IPS-18a (cell line): ENCODE measurements around the gene TRAPPC12.

Experiments
- H3K27ac ChIP-seq: one replicate; pipeline ENCODE4 v1.5.1; 2013; ENCODE audit warnings: low read length
- H3K27me3 ChIP-seq: one replicate; pipeline ENCODE4 v1.6.1; 2013; ENCODE audit warnings: mild to moderate bottlenecking, low read length; ENCODE audit not compliant: control insufficient read depth, insufficient read depth
- H3K36me3 ChIP-seq: one replicate; pipeline ENCODE4 v1.6.1; 2013; ENCODE audit warnings: low read depth, low read length; ENCODE audit not compliant: control insufficient read depth
- H3K4me1 ChIP-seq: one replicate; pipeline ENCODE4 v1.6.1; 2013; ENCODE audit warnings: low read depth, low read length; ENCODE audit not compliant: control insufficient read depth
- H3K4me3 ChIP-seq: one replicate; pipeline ENCODE4 v1.5.1; 2013; ENCODE audit warnings: low read length
- H3K9ac ChIP-seq: one replicate; pipeline ENCODE4 v1.6.1; 2013; ENCODE audit warnings: mild to moderate bottlenecking, low read length, moderate library complexity
- H3K9me3 ChIP-seq: one replicate; pipeline ENCODE4 v1.6.1; 2013; ENCODE audit warnings: low read depth, low read length; ENCODE audit not compliant: control insufficient read depth

The TRAPPC12 gene

DNA sequence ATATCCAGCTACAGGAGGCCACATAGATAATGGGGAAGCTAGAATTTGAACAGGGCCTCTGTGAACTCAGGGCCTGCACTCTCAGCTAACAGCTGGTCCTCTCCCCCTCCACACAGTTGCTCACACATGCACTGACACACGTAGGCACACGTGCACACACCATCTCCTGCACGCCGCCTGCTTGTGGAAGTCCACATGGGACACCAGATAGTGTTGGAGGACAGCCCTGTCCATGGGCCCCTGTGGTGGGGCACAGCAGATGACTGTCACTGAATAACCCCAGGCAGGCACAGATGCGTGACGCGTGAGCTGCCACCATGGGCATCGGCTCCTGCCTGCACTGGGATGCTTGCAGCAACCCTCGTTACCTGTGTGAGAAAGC, 87.0 kb downstream of the TRAPPC12 start:
- Histone ChIP-seq H3K4me3 (no peak overlapping the region), H3K27ac (no peak overlapping the region), H3K36me3 (peaks cover 7% of the 10 kb centered on the region), H3K27me3 (no peaks in the 10 kb centered on the region), H3K4me1 (peaks cover 12% of the 10 kb centered on the region), H3K9ac (no peak overlapping the region), H3K9me3 (no peaks in the 10 kb centered on the region)

DNA sequence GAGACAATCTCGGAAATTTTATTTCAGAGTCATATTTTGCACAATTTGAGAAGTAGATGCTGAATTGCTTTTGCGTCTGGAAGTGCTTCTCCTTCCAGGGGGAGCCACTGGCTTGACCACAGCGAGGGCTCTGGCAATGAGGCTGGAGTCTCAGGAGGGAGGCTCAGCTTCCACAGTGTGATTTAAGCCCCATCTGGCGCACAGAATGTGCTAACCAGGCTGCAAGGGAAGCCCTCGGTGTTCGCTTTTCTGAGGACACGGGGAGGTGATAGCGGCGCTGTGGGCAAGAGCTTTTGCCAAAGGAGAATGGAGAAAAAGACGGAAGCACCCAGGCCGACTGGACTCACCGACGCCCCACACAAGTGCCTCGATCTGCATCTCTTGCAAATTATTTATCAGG, 87.5 kb downstream of the TRAPPC12 start:
- Histone ChIP-seq H3K27me3 (no peaks in the 10 kb centered on the region), H3K27ac (no peak overlapping the region), H3K9me3 (no peaks in the 10 kb centered on the region), H3K9ac (no peak overlapping the region), H3K36me3 (peaks cover 7% of the 10 kb centered on the region), H3K4me3 (no peak overlapping the region), H3K4me1 (peaks cover 10% of the 10 kb centered on the region)

DNA sequence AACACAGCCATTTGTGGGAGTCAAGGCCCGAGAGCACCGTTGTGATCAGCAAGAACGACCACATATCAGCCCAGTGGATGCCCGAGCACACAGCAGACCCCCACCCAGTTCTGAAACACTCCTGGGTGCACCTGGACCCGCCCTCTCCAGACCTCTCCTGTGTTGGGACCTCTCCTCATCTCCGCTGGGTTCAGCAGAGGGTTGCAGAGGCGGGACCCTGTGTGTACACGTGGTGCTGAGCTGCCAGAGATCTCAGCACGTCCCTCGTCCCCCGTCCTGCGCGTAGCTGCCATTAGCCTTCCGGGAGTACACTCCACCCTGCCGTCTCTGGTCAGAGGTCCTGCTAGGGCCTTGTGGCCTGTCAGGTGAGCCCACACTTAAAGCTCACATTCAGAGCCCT, 88.2 kb downstream of the TRAPPC12 start:
- Histone ChIP-seq H3K27me3 (no peaks in the 10 kb centered on the region), H3K36me3 (peaks cover 7% of the 10 kb centered on the region), H3K27ac (no peak overlapping the region)

DNA sequence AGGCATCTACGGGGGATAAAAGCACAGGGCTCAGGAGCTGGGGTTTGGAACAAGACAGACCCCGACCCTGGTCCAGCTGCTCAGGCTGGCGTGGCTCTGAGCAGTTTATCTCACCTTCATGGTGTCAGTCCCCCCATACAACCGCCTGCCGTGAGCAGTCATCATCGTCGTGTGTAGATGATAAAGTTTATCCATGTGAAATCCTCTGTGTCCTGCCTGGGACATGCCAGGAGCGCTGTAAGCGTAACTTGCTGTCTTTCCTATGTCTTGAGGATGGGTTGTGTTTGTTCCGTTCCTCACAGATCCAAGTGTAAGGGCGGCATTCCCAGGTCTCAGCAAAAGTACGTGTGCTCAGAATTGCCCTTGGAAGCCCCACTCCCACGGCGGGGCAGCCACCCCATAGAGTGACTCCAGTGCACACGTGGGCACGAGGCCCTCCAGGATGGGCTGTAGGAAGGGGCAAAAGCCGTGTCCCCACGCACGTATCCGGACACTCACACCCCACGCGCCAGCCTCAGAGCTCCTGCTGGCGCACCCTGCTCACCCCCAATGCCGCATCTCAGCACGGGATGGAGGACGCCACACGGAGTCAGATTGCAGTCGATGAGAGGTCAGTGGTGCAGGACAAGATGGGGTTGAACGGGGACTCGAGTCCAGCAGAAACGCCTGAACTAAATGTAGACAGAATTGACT, 88.9 kb downstream of the TRAPPC12 start:
- H3K9ac ChIP-seq = no peak overlapping the region
- no peak overlapping the region for H3K4me3 ChIP-seq
- H3K27me3 ChIP-seq = no peaks in the 10 kb centered on the region
- H3K9me3 ChIP-seq = no peaks in the 10 kb centered on the region
- H3K4me1 ChIP-seq = peaks cover 6% of the 10 kb centered on the region
- no peak overlapping the region for H3K27ac ChIP-seq
- peaks cover 7% of the 10 kb centered on the region for H3K36me3 ChIP-seq

More for the DNA sequence above, 88.2 kb downstream of the TRAPPC12 start:
- peaks cover 6% of the 10 kb centered on the region for H3K4me1 ChIP-seq
- H3K9ac ChIP-seq = no peak overlapping the region
- H3K4me3 ChIP-seq = no peak overlapping the region
- no peaks in the 10 kb centered on the region for H3K9me3 ChIP-seq

DNA sequence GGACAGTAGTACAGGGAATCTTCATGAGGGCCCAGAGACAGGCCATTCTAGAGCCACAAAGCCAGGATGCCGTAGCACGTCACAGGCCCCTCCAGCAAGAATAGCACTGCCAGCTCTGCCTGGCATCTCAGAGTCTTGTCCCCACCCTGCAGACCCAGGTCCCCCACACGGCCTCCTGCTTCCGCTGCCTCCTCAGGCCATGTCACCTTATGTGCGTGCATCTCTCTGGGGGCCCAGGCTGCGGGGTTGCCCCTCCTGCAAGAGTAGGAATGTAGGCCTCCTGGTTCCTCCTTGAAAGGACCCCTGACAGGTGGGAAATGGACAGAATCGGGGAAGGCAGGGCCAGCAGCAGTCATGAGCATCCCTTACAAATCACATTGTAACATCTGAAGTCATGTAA, 90.0 kb downstream of the TRAPPC12 start:
- peaks cover 7% of the 10 kb centered on the region for H3K36me3 ChIP-seq
- peaks cover 6% of the 10 kb centered on the region for H3K4me1 ChIP-seq
- H3K9ac ChIP-seq = no peak overlapping the region

DNA sequence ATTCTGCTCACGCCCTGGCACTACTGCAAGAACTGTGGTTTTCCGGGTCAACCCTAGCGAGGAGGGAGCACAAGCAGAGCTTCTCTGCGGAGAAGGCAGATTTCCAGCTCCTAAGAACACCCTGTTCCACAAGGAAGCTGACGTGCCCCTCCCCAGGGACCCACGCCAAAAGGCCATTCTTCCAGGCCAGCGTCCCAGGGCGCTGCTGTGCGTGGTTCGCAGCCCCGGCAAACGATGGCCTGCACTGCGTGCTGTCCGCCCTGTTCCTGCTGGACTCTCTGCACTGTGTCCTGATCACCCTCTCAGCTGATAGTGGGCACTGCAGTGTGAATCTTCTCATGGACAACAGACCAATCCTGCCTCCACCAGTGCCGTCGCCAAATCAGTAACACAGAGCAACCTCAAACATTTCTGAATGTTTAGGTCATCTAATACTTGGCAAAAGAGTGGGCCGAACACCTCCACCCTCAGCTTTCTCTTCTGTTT, 90.7 kb downstream of the TRAPPC12 start:
- Histone ChIP-seq H3K9me3 (no peaks in the 10 kb centered on the region), H3K9ac (no peak overlapping the region), H3K27me3 (no peaks in the 10 kb centered on the region), H3K36me3 (peaks cover 7% of the 10 kb centered on the region), H3K4me3 (no peak overlapping the region), H3K4me1 (peaks cover 6% of the 10 kb centered on the region), H3K27ac (no peak overlapping the region)

More for the DNA sequence above, 90.0 kb downstream of the TRAPPC12 start:
- Histone ChIP-seq H3K27ac (no peak overlapping the region), H3K9me3 (no peaks in the 10 kb centered on the region), H3K4me3 (no peak overlapping the region), H3K27me3 (no peaks in the 10 kb centered on the region)

DNA sequence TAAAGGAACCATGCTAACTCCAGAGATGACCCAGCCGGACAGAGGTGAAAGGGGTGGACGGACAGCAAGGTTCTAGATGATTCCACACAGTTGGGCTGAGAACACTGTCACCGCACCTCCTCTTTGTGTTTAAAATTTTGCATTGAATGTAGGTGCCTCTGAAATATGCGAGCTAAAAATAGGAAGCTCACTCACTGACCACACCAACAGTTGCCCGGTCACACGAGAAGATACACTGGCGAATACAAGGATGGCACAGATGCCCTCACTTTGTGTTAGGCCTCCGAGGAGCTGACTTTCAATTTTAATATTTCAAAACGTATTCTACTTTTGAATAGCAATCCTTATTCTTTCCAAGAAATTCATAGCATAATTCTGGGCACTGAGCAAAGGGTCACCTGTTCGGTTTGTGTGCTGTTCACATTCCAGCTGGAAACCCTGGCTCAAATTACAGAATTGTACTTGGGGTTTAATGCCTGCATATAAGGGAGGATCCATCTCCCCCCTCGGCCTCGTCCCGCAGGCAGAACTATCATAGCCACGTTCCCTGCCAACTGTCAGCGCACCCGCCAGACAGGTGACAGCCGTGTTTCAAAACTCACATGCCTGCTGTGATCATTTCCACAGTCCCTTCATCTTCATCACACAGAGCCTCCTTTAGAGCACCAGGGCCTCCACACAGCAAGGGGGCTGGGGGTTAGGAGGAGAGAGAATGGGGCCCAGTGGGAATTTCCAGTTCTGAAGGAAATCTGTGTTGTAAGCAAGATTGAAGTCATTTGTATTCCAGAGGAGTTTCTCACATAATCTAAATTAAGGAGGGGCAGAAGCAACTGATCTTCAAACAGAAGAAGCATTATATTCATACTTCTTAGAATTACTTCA, 91.6 kb downstream of the TRAPPC12 start:
- no peak overlapping the region for H3K4me3 ChIP-seq
- no peaks in the 10 kb centered on the region for H3K9me3 ChIP-seq
- peaks cover 6% of the 10 kb centered on the region for H3K4me1 ChIP-seq
- peaks cover 7% of the 10 kb centered on the region for H3K36me3 ChIP-seq
- H3K9ac ChIP-seq = no peak overlapping the region
- no peak overlapping the region for H3K27ac ChIP-seq
- no peaks in the 10 kb centered on the region for H3K27me3 ChIP-seq

DNA sequence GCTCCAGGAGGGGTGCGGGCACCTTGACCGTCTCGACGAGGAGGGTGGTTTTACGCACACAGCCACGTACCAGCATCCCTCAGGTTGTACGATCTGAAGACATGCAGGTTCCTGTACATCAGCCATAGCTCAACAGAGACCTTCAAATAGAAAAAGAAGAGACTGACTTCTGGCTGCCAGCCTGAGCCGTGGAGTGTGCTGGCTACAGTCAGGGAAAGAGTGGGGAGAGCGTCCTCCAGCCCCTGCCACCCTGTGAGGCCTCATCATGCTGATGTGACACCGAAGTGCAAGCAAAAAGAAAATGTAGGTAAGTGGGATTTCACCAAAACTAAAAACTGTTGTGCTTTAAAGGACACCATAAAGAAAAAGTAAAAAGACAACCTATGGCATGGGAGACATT, 92.8 kb downstream of the TRAPPC12 start:
- H3K27ac ChIP-seq = no peak overlapping the region
- no peak overlapping the region for H3K4me3 ChIP-seq
- H3K4me1 ChIP-seq = peaks cover 6% of the 10 kb centered on the region
- no peaks in the 10 kb centered on the region for H3K27me3 ChIP-seq
- peaks cover 7% of the 10 kb centered on the region for H3K36me3 ChIP-seq
- no peaks in the 10 kb centered on the region for H3K9me3 ChIP-seq
- H3K9ac ChIP-seq = no peak overlapping the region

DNA sequence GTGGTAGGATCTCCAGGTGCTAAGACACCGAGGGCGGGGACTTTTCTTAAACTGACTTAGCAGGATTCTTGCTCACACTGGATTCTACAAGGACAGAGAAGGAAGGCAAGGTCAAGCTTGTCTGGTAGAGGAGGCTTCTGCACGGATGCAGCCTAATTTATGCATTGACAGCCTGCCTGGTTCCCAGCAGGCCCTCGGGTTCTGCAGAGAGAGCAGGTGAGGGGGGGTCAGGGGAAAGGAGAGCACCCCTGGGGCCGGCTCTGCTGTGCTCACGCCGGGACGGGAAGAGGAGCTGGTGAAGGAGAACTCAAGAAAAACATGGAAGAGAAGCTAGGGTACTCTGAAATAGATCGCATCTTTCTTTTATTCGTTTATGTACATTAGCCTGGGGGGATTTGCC, 93.5 kb downstream of the TRAPPC12 start:
- H3K4me3 ChIP-seq = no peak overlapping the region
- no peak overlapping the region for H3K9ac ChIP-seq
- H3K36me3 ChIP-seq = peaks cover 6% of the 10 kb centered on the region
- H3K9me3 ChIP-seq = no peaks in the 10 kb centered on the region
- peaks cover 6% of the 10 kb centered on the region for H3K4me1 ChIP-seq
- no peaks in the 10 kb centered on the region for H3K27me3 ChIP-seq
- no peak overlapping the region for H3K27ac ChIP-seq

DNA sequence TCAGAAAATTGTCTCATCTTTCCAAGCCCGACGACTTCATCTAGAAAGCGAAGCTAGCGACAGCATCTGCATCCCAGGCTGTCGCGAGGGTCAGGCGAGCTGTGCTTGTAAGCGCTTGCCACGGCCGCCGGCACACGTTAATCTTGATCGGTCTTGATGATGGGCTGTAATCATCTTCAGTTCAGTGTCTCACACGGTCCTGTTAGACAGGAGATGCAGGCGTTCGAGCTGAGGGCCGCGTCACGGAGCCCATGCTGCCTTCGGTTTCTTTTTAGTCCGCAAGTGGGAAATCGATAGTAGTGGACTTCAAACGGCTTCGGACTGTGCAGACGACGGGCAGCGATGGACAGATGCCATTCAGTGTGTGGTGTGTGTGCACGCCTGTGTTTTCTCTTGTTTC, 96.3 kb downstream of the TRAPPC12 start:
- Histone ChIP-seq H3K27me3 (no peaks in the 10 kb centered on the region), H3K9me3 (no peaks in the 10 kb centered on the region), H3K36me3 (peaks cover 13% of the 10 kb centered on the region), H3K4me1 (peaks cover 6% of the 10 kb centered on the region), H3K9ac (no peak overlapping the region), H3K27ac (no peak overlapping the region), H3K4me3 (no peak overlapping the region)

DNA sequence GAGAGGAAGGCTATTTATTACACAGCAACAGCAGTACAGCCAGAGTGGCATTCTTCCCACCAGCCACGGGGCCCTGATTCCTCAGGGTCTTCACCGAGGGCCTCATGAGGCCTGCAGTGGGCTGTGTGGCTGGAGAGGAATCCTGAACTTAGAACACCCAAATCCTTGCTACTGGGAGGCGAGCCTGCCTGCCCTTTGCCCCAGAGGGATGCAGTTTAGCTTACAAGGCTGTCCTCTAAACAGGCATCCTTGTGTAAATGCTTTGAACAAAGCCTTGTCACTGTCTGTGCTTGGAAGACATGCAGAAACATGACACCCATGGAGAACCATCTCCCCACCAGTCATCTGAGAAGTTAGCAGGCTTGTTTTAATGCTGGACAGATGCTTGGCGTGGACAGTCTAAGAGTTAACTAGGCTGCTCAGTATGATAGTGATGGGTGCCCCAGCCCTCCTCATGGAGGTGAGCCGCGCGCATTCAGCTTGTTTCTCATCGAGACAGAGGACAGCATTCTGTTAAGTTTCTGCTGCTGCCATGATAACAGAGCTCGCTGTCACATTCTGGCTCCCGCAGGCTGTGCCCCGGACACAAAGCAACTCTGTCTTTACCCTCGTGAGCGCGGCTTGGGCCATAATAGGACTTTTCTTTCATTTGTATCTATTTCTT, 97.0 kb downstream of the TRAPPC12 start:
- no peak overlapping the region for H3K27ac ChIP-seq
- H3K36me3 ChIP-seq = peaks cover 13% of the 10 kb centered on the region
- no peak overlapping the region for H3K9ac ChIP-seq
- H3K9me3 ChIP-seq = no peaks in the 10 kb centered on the region
- peaks cover 6% of the 10 kb centered on the region for H3K4me1 ChIP-seq
- H3K27me3 ChIP-seq = no peaks in the 10 kb centered on the region
- H3K4me3 ChIP-seq = no peak overlapping the region
